GM19468 (cell line): Measurements from ENCODE around the gene TSKU.
"Not testable (repeated sequence)": the region's sequence is repeated elsewhere in the genome, so short reads cannot be mapped to it uniquely, and the experiment has no call there.

Experiments used
- ATAC-seq: cut with Tn5 transposase; IDR thresholded peaks from one replicate; pipeline ENCODE4 v1.9.1; 2021; ENCODE audit warnings: mild to moderate bottlenecking, moderate library complexity, moderate number of reproducible peaks; ENCODE audit not compliant: unreplicated experiment; ENCODE audit errors: extremely low read depth

Gene TSKU, protein sequence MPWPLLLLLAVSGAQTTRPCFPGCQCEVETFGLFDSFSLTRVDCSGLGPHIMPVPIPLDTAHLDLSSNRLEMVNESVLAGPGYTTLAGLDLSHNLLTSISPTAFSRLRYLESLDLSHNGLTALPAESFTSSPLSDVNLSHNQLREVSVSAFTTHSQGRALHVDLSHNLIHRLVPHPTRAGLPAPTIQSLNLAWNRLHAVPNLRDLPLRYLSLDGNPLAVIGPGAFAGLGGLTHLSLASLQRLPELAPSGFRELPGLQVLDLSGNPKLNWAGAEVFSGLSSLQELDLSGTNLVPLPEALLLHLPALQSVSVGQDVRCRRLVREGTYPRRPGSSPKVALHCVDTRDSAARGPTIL

DNA sequence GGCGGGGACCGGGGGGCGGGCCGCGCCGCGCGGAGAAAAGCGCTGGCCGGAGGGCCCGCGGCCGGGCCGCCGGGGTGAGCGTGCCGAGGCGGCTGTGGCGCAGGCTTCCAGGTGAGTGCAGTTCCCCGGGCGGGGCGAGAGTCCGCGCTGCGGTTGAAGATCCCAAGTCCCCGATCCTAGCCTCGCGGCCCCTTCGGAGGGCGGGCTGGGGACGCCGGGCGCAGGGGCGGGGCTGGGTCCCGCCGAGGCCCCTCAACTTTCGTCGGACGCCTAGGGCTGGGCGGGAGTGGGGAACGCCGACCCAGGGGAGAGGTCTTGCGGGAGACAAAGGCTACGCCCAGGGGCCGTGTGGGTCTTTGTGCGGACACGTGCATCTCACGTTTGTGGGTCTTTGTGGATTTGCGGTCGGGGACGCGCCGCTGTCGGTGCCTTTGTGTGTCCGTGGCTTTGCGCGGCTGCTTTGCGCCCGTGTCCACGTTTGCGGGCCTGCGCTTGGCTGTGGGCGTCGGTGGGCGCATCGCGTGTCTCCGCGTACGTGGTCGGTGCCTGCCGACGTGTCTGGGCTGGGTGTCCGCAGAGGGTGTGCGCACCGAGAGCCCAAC is at the start of gene TSKU:
TSKU (plus strand) TSS at position 63 of the 602 bp plus-strand sequence. CDS start 12,261 bp downstream, outside the sequence.
- ATAC-seq, result no peak

DNA sequence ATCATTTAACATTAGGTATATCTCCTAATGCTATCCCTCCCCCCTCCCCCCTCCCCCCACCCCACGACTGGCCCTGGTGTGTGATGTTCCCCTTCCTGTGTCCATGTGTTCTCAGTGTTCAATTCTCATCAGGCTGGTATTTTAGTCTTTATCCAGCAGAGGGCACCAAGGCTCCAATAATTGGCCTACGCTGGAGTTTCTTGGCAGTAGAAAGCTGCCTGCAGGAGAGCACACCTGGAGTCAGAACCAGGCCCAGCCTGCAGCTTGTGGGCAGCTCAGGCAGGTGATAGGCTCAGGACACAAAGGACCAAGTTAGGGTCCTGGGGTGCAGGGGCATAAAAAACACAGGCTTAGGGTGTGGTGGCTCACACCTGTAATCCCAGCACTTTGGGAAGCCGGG is 49.2 kb upstream of the TSKU start:
- not testable (repeated sequence) for ATAC-seq

DNA sequence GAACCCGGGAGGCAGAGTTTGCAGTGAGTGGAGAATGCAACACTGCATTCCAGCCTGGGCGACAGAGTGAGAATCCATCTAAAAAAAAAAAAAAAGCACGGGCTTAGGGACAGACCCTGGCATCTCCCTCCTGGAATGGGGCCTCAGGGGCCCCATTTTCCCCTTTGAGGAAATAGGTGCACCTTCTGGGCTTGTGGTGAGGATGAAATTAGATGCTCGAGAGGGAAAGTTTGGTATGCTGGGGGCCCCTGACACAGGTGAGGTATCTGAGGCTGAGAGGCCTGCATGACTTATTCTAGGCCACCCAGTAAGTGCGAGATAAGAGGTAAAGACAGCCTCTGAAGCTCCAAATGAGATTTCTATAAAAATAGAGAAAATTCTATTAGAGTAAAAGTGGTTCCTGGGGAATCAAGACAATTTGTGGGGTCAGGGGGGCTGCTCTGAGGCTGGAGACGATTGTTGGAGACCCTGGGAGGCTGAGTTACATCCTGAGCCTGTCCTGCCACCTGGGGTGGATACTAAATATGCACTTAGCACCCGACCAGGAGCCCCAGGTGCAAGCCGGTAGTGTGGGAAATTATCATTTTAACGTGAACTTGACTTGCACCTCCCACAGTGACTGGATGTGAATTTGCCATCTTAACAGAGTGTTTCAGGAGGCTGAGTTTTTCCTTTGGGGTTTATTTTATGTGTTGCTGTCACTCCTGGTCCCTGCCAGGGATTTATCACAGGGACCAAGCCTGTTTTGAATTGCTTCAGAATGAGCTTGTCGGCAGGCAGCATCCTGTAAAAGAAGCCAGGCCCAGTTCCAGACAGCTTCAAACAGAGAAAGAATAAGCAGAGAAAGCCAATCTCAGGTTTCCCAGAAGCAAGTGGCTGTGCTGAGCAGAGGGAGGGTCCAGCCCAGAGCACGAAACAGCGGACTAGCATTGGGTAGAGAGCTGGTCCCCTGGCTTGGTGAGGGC is 48.4 kb upstream of the TSKU start:
- ATAC-seq, result no peak

DNA sequence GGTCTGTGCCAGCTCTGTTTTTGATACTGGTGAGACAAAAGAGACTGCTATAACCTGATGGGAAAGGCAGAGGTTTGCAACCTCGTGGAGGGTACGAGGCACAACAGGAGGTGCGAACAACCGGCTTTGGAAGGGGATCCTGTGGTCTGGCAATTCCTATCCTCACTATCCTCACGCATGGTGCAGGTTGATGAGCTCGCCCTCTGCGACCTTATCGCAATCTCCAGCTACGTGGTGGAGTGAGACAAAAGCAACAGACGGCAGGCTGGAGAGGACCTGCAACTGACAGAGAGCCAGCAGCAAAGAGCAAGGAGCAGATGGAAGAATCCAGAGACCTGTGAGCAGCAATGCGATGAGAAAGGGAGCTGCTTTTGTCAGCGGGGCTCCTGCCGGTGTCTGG is 47.3 kb upstream of the TSKU start:
- ATAC-seq, result no peak

DNA sequence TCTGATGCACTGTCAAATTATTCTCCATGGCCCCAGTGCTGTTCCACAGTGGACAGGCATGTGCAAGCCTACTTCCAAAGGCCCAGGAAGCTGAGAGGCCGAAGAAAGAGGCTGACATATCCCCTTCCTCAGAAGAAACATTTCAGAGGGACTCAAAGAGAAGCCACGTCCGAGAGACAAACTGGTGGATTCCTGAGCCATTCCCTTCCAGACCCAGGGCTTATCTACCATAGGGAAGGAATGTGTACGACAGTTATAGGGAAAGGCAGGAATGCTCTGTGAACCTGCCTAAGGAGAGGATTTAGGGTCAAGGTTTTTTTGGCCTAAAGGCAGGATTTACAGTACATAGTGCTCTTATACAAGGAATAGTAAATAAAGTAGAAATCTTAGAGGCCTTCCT is 46.9 kb upstream of the TSKU start:
- no peak for ATAC-seq

DNA sequence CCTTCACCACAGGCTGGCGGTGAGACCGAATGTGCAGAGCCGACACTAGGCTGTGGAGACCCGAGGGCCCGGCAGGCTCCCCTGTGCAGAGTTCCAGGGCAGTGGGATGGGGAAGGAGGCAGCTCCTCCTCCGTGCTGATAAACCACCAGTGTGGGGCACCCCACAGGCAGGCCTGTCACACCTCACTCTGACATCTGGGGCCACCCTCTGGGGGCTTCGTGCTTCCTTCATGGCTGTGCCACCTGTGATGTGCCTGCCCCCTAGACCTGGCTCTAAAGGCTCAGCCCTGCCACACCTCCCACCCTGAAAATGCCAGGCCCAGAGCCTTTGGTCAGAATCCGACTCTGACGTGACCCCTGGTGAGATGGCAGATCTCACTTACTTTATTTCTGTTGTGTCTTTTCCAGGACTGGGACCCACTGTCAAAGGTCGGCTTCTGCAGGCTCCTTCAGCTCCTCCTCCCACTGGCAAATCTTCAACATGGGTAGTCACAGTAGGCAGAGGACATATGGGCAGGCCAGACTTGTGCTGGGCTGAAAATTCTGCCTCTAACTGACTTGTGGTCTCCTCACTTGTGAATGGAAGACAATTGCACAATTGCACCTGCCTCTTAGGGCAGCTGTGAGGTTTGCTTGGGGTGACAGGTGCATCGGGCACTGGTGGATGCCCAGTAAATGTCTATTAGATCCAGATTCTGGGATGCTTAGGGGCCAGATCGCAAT is 46.2 kb upstream of the TSKU start:
- ATAC-seq, result no peak

DNA sequence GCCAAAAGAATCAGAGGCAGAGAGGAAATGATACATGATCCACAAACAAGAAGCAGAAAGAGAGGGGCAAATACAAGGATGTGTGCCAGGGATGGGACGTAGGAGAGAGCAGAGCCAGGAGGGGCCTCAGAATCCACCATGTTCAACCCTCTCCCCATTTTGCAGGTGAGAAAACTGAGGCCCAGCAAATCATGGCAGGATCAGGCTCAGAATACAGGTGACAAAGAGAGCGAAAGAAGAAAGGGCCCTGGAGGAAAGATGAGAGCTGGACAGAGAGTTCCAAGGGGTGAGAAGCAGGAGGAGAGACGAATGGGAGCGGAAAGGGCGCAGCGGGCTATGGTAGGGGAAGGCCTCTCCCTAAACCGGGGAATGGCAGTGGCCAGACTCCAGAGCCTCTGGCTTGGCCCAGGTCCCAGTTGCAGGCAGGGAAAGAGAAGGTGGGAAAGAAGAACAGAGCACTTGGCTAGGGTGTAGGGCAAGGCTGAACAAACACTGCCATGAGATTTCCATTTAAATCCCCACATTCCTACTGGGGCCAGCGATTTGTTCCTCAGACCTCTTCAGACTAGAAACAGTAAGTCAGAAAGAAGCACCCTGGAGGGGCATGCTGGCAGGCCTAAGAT is 44.4 kb upstream of the TSKU start:
- ATAC-seq, result no peak

DNA sequence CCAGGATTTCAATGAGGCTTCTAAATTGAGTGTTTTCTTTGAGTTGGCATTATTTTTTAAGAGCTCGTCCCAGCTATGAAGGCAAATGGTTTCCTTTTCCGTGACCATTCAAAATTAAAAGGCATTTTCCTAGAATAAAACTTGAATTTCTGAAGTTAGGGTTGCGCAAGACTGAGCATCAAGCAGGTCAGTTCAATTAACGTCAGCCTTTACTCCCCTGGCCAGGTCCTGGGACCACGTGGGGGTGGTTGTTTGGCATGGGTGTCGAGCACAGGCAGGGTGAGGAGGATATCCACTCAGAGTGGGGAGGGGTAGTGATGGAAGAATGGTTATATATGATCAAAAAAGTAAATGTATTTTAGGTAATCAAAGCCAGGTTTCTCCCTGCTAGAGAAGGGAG is 43.4 kb upstream of the TSKU start:
- no peak for ATAC-seq

DNA sequence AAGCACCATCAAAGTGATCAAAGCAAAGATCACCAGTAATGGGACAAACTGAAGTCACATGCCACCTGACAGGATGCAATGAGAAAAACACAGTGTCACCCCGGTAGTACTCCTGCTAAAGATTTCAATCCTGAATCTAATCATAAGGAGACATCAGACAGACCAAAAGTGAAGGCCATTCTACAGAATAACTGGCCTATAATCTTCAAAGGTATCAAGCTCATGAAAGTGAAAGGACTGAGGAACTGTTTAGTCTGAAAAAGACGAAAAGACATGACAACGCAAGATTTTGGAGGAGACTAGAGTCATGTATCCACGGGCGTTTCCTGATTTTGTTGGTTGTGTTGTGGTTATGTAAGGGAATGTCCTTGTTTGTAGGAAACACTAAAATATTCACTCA is 42.4 kb upstream of the TSKU start:
- ATAC-seq, result no peak

DNA sequence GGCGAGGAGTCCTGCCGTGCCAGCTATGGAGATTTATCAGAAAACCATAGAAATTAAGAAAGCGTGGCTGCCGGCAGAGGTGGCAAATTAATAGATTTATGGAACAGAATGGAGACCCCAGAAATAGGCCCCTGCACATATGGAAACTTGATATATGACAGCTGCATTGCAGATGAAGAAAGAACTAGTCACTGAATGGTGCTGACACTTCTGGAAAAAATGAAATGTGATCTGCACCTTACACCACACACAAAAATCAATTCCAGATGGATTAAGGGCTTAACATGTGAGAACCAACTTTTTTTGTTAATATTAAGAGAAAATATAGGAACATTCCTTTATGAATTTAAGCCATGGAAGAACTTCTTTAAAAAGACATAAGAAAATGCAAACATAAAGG is 40.3 kb upstream of the TSKU start:
- no peak for ATAC-seq

DNA sequence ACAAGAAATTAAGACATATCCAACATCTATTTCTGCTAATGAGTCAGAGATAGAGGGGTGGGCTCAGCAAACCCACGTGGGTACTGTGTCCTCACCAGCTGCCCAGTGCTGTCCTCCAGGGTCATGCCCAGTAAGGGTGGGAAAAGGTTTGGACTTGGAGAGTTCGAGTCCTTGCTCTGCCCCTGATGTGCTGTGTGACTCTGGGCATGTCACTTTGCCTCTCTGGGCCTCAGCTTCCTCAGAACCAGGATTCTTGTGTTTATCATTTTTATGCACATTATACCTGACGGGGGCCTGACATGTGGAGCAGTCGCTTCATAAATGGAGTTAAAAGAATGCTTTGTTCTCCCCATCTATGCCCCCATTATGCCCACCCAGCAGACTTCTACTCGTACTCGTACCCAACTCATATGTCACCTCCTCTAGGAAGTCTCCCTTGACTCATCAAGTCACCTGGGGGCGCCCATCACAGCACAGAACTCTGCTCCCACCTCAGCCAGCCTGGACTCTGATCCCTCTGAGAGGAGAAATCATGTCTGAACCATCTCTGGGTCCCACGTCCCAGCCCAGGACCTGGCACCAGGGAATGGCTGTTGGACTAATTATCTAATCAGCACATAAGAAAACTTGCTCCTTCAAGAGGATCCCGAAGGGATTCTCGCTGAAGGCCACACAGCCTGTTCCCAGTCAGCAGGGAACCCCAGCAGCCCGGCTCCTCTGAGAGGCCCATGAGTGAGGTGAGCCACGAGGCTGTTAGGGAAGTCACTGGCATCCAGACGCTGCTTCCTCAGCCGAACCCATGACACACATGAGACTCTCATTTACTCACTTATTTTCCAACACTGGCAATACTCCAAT is 38.7 kb upstream of the TSKU start:
- ATAC-seq, result no peak

DNA sequence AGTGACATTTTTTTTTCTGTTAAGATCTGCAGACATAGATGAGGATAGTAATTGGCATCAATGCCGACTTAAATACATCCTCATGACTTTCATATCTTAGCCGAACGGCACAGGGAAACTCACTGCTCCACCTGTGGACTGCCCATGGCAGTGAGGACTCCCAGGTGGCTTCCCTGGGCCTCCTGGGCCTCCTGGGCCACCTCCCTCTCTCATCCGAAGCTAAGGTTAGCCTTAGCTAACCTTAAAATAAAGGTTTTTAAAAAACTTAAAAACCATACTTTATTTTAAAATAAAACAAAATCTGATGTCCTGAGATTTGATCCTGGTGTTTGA is 38.1 kb upstream of the TSKU start:
- no peak for ATAC-seq

DNA sequence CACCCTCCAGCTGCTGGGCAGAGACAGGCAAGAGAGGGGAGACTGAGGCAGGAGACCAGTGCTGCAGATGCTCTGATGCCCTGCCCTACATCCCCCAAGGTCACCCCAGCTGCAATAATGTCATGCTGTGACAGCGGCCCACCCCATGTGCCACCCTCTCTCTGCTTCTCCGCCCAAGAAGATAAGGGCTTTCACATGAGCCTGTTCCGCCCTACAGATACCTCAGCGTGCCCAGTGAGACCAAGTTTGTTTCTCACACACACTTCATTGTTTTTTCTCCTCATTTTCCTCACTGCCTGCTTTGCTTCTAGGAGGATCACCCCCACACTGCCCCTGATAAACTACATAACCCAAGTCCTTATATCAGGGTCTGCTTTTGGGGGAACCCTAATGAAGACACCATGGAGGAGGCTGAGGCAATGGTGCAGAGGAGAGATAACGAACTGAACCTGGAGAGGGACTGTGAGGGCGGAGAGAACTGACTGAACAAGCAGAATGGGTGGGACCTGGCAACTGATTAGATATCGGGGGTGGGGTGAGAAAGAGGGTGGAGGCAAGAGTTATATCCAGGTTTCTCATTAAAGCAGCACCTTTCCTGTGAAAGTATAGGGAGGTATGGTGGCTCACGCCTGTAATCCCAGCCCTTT is 37.5 kb upstream of the TSKU start:
- no peak for ATAC-seq

DNA sequence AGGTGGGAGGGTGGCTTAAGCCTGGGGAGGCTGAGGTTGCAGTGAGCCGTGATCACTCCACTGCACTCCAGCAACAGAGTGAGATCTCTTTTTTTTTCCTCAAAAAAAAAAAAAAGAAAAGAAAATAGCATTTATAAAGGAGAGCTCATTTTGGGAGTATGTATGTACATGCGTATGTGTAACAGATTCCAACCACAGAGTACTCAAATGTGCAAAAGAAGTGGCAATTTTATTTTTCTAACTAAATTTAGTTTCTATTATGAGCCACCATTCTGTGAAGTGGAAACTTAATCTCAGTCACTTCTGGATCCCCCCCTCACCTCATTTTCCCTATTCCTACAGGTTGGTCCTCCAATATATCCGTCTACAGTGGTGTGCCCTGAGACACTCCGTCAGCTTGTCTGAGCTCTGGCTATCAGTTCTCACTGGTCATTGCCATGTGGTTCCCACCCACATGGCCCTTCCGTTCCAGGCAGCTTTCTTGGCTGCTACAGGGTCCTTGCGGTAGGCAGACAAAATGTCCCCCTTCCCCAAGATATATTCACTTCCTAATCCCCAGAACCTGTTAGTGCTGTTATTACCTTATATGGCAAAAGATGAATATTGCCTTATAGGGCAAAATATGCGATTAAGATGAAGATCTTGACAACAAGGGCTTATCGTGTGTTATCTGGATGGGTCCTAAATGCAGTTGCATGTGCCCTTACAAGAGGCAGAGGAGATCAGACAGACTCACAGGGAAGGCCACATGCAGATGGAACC is 35.8 kb upstream of the TSKU start:
- no peak for ATAC-seq

DNA sequence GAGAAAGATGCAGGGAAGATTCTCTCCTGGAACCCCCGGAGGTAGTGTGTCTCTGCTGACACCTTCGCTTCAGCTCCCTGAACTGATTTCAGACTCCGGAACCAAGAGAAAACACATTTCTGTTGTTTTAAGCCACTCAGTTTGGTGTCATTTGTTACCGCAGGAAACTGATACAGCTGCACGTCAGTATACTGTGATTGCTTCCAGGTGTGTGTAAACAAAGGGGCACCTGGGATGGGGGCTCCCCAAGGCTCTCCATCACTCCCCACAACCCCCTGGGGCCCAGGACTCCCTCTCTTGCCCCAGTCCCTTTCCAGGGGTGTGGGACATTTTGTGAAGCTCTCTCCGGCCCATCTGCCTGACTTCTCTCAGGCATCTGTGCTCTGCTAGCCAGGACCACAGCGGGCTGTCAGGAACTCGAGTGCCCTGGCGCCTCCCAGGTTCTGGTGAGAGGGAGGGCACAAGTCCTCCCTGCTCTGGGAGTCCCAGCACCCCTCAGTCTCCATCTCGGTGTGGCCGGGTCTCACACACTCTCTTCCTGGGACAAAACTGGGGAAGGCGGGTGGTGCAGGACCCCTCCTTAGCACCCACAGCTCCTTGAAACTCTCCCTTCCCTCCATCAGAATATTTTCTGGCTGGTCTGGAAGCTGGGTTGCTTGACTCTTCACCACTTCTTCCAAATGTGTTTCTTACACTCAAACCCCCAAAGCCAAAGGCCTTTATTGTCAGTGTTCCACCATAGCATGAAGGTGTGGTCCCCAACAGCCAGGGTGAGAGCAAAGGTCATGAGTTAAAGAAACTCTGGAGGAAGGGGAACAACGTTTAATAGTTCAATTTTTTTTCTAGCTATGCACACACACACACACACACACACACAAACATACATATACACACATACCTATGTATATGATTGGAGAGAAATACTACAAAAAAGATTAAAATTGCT is 35.0 kb upstream of the TSKU start:
- ATAC-seq, result no peak

DNA sequence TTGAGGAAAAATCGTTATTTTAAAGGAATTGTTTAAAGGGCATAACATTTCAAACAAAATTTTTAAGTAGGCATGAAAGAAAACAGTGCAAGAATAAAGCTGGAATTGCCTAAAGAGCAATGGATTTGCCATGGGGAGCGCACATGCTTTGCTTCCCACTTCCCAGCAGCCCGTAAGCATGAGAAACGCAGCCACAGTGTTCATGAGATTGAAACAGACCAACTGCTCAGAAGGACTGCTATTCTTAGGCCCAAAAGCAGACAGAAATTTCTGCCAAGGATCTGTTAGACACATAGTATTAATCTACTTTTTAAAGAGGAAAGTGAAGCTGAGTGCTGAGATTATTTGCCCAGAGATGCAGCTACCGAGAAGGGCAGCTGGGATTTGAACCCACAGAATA is 34.2 kb upstream of the TSKU start:
- ATAC-seq, result no peak

DNA sequence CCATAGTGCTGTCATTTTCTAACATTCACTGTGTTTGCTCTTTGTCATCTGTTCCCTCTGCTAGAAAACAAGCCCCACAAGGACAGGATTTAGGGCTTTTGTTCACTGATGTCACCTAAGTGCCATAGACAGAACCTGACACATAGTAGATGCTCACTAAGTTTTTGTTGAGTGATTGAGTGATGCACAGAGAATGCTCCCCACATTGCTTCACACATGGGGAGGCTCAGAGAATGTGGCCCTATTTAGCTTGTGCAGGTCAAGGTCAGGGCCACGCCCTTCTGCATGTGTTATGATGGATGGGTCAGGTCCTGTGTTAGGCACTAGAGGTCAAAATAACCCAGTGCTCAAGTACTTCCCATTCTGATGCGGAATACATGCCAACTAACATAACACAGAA is 33.1 kb upstream of the TSKU start:
- ATAC-seq, result no peak
